ENCODE data around the gene RHOU. TPM values are rescaled to one million over a fixed set of nuclear protein-coding genes. Genes with fewer than 3 reads are reported as not detected.

Gene RHOU
- polyA plus RNA-seq, 2 of the 4 experiments (the other 2 are of a cell fraction) = 11.5 to 14.7 TPM

DNA sequence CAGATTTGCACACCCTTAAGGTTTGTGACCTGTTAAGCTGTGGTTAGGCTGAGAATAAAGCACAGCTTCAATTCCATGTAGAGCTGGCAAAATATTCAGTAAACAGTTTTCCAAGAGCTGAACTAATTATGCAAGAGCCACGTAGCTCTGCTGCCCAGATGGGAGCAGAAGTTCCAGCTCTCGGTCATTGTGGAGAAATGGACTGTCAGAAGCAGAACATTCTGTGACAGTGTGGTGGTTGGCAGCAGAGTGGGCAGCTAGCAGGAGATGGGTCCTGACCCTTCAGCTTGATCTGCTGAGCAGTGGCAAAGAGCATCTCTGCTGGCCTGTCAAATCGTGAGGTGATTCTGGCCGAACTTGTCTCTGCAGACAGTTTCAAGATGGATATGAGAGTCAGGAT lies 23.2 kb downstream of the RHOU start:
- ATAC-seq (no peak), FAIRE-seq (no peak), DNase-seq (ENCODE audit: low read depth in 1 of 2, low spot score in 1 of 2) (no peak)
- Histone ChIP-seq H3K4me2 (no peak overlapping the region), H3K4me1 (no peaks in the 10 kb centered on the region), H3K9me3 (no peaks in the 10 kb centered on the region), H3K27ac (no peak overlapping the region), H3K4me3 (no peak overlapping the region)
- 55% methylated on average over 4 of the region's 4 CpGs for WGBS (ENCODE audit: missing lambda C conversion rate)
- POLR2A ChIA-PET = no interaction called here
- CTCF ChIA-PET = interaction anchor here (0.9 to 1.9 kb wide), 5 partner anchors 8 to 67 kb away, joined by 3 to 6 read pairs (median 4); no protein-coding TSS in a partner anchor
- TF ChIP-seq MAFK (IDR thresholded peaks at IDR 0.05; ENCODE audit: partially characterized antibody) (no peak), NR3C1 (IDR thresholded peaks at IDR 0.05) (no peak), KDM5A (IDR thresholded peaks at IDR 0.05) (no peak), EHF (CRISPR knock-in tag; IDR thresholded peaks at IDR 0.05) (no peak), RCOR1 (IDR thresholded peaks at IDR 0.05; ENCODE audit: low read depth, low read length) (no peak), EHMT2 (IDR thresholded peaks at IDR 0.05; ENCODE audit: low read depth) (no peak), PHF8 (IDR thresholded peaks at IDR 0.05; ENCODE audit: borderline replicate concordance, low read depth) (no peak), ZNF302 (CRISPR knock-in tag; IDR thresholded peaks at IDR 0.05) (no peak), CEBPB (IDR thresholded peaks at IDR 0.05) (no peak), FOSB (CRISPR knock-in tag; IDR thresholded peaks at IDR 0.05) (no peak), EP300 (IDR thresholded peaks at IDR 0.05) (no peak), NFE2L2 (conservative IDR thresholded peaks at IDR 0.05; ENCODE audit: low read length) (no peak), RFX5 (IDR thresholded peaks at IDR 0.05) (no peak), GATA3 (IDR thresholded peaks at IDR 0.05; ENCODE audit: borderline replicate concordance) (no peak), POLR2A (IDR thresholded peaks at IDR 0.05; ENCODE audit: low read length) (no peak), RARB (CRISPR knock-in tag; IDR thresholded peaks at IDR 0.05) (no peak), HOXB5 (CRISPR knock-in tag; IDR thresholded peaks at IDR 0.05) (no peak), MAZ (IDR thresholded peaks at IDR 0.05; ENCODE audit: borderline replicate concordance, low read depth, low read length) (no peak), FOXS1 (CRISPR knock-in tag; IDR thresholded peaks at IDR 0.05) (no peak)
- TF ChIP-seq, protein P1, sequence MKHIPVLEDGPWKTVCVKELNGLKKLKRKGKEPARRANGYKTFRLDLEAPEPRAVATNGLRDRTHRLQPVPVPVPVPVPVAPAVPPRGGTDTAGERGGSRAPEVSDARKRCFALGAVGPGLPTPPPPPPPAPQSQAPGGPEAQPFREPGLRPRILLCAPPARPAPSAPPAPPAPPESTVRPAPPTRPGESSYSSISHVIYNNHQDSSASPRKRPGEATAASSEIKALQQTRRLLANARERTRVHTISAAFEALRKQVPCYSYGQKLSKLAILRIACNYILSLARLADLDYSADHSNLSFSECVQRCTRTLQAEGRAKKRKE (CRISPR knock-in tag; IDR thresholded peaks at IDR 0.05; ENCODE audit: low read depth) = no peak

DNA sequence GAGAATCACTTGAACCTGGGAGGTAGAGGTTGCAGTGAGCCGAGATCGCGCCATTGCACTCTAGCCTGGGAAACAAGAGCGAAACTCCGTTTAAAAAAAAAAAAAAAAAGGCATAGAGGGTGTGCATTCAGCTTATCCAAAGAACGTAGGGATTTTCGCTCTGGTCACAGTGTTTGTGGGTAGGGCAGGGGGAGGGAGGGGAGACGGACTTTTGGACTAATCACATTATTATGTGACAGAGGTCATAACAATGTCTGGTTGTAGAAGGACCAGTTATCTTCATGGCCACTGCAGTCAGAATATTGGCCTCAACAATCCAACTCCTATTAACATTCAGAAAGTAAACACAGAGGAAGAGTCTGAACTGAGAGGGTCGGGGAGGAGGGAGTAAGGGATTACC lies 25.7 kb downstream of the RHOU start:
- Histone ChIP-seq H3K4me1 (no peaks in the 10 kb centered on the region), H3K4me2 (no peak overlapping the region), H3K27ac (no peak overlapping the region), H3K9me3 (no peaks in the 10 kb centered on the region), H3K4me3 (no peak overlapping the region)
- TF ChIP-seq, protein P2, sequence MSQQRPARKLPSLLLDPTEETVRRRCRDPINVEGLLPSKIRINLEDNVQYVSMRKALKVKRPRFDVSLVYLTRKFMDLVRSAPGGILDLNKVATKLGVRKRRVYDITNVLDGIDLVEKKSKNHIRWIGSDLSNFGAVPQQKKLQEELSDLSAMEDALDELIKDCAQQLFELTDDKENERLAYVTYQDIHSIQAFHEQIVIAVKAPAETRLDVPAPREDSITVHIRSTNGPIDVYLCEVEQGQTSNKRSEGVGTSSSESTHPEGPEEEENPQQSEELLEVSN (IDR thresholded peaks at IDR 0.05; ENCODE audit: borderline replicate concordance, low read depth) = no peak
- no peak for TF ChIP-seq NPAS2 (CRISPR knock-in tag; IDR thresholded peaks at IDR 0.05; ENCODE audit: borderline replicate concordance)
- TF ChIP-seq, protein P1 (CRISPR knock-in tag; IDR thresholded peaks at IDR 0.05; ENCODE audit: low read depth) = no peak
- TF ChIP-seq HOXB5 (CRISPR knock-in tag; IDR thresholded peaks at IDR 0.05) = no peak
- TF ChIP-seq ZC3H11A (IDR thresholded peaks at IDR 0.05) = no peak
- no peak for TF ChIP-seq KDM5A (IDR thresholded peaks at IDR 0.05)
- TF ChIP-seq HDAC2 (IDR thresholded peaks at IDR 0.05) = no peak
- no peak for TF ChIP-seq GATA3 (IDR thresholded peaks at IDR 0.05; ENCODE audit: borderline replicate concordance)
- TF ChIP-seq FOXS1 (CRISPR knock-in tag; IDR thresholded peaks at IDR 0.05) = no peak
- ChIA-PET CTCF (interaction anchor here (0.6 to 1.4 kb wide), 3 partner anchors 25 to 618 kb away, joined by 4 read pairs; partner anchors contain the start of gene RHOU), POLR2A (no interaction called here)
- FAIRE-seq (no peak), DNase-seq (ENCODE audit: low read depth in 1 of 2, low spot score in 1 of 2) (no peak), ATAC-seq (no peak)
- 84% methylated on average over 9 of the region's 9 CpGs for WGBS (ENCODE audit: missing lambda C conversion rate)

DNA sequence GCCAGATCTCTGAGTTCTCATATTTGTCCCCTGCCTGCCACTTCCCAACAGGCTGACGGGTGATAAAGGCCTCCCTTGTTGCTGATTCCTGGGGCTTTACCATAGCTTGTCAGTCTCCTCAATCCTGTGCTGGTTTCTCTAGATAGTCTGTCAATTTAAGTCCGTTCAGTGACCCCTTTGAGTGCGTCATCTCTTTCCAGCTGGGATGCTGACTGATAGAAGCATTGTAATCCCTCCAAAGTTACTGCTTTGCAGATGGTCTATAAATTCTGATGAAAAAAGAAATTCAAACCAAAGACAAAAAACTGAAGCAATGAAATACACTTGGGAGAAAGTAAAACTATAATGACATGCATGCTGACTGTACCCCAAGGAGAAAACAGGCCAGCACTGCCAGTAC lies 28.3 kb downstream of the RHOU start:
- FAIRE-seq = no peak
- TF ChIP-seq ZC3H11A (IDR thresholded peaks at IDR 0.05) (no peak), EHF (CRISPR knock-in tag; IDR thresholded peaks at IDR 0.05) (no peak), RARB (CRISPR knock-in tag; IDR thresholded peaks at IDR 0.05) (no peak), JUN (IDR thresholded peaks at IDR 0.05) (no peak), ZNF302 (CRISPR knock-in tag; IDR thresholded peaks at IDR 0.05) (no peak), POLR2AphosphoS2 (conservative IDR thresholded peaks at IDR 0.05; ENCODE audit: low read length) (no peak), FOXS1 (CRISPR knock-in tag; IDR thresholded peaks at IDR 0.05) (no peak), RCOR1 (IDR thresholded peaks at IDR 0.05; ENCODE audit: low read depth, low read length) (no peak)
- TF ChIP-seq, protein P2 (IDR thresholded peaks at IDR 0.05; ENCODE audit: borderline replicate concordance, low read depth) = no peak
- TF ChIP-seq, protein P3, sequence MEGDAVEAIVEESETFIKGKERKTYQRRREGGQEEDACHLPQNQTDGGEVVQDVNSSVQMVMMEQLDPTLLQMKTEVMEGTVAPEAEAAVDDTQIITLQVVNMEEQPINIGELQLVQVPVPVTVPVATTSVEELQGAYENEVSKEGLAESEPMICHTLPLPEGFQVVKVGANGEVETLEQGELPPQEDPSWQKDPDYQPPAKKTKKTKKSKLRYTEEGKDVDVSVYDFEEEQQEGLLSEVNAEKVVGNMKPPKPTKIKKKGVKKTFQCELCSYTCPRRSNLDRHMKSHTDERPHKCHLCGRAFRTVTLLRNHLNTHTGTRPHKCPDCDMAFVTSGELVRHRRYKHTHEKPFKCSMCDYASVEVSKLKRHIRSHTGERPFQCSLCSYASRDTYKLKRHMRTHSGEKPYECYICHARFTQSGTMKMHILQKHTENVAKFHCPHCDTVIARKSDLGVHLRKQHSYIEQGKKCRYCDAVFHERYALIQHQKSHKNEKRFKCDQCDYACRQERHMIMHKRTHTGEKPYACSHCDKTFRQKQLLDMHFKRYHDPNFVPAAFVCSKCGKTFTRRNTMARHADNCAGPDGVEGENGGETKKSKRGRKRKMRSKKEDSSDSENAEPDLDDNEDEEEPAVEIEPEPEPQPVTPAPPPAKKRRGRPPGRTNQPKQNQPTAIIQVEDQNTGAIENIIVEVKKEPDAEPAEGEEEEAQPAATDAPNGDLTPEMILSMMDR (IDR thresholded peaks at IDR 0.05) = no peak

More for the DNA sequence above, 28.3 kb downstream of the RHOU start:
- POLR2A ChIA-PET = no interaction called here
- Histone ChIP-seq H3K4me1 (no peaks in the 10 kb centered on the region), H3K4me3 (no peak overlapping the region), H3K4me2 (no peak overlapping the region), H3K9me3 (no peaks in the 10 kb centered on the region), H3K27ac (no peak overlapping the region)
- ATAC-seq (no peak), DNase-seq (ENCODE audit: low read depth in 1 of 2, low spot score in 1 of 2) (no peak)
- CTCF ChIA-PET = no interaction called here
- WGBS (ENCODE audit: missing lambda C conversion rate) = 71% methylated on average over 3 of the region's 3 CpGs

Data from A549 (cell line).